Measurements from ENCODE around the gene MIPOL1.

Gene MIPOL1

DNA sequence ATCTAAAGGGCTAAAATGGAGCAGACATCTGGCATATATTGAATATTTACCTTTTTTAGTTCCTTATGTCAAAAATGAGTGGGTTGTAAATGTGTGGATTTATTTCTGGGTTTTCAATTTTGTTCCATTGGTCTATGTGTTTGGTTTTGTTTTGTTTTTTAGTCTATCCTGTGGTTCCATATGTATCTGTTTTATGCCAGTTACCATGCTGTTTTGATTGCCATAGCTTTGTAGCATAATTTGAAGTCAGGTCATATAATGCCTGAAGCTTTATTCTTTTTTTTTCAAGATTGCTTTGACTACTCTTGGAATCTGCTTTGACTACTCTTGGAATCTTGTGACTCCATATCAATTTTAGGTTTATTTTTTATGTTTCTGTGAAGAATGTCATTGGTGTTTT lies 133.2 kb downstream of the MIPOL1 start:
- Histone ChIP-seq H2AFZ (ENCODE audit: low read length) (no peak overlapping the region), H3K9me3 (ENCODE audit: insufficient read depth, low read depth, low read length) (no peaks in the 10 kb centered on the region), H3K4me2 (ENCODE audit: low read depth, low read length, poor library complexity, severe bottlenecking) (no peak overlapping the region), H3K27me3 (ENCODE audit: insufficient read depth, low read length, poor library complexity, severe bottlenecking) (no peaks in the 10 kb centered on the region), H3K4me1 (ENCODE audit: insufficient read depth, low read length, poor library complexity, severe bottlenecking) (no peaks in the 10 kb centered on the region), H3K4me3 (ENCODE audit: low read length, poor library complexity, severe bottlenecking) (no peak overlapping the region), H3F3A (ENCODE audit: low read depth) (no peaks in the 10 kb centered on the region), H3K9ac (ENCODE audit: low read depth, low read length, poor library complexity, severe bottlenecking) (no peak overlapping the region), H4K20me1 (ENCODE audit: insufficient read depth, low read length, poor library complexity, severe bottlenecking) (no peaks in the 10 kb centered on the region), H3K79me2 (ENCODE audit: insufficient read depth, low read length) (no peaks in the 10 kb centered on the region), H3K36me3 (ENCODE audit: insufficient read depth, low read length) (no peaks in the 10 kb centered on the region), H3K9me2 (replicated peaks; ENCODE audit: low read depth, low read length) (no peaks in the 10 kb centered on the region)
- no peak for TF ChIP-seq EZH2phosphoT487 (IDR thresholded peaks at IDR 0.05; ENCODE audit: borderline replicate concordance)
- TF ChIP-seq, protein P1, sequence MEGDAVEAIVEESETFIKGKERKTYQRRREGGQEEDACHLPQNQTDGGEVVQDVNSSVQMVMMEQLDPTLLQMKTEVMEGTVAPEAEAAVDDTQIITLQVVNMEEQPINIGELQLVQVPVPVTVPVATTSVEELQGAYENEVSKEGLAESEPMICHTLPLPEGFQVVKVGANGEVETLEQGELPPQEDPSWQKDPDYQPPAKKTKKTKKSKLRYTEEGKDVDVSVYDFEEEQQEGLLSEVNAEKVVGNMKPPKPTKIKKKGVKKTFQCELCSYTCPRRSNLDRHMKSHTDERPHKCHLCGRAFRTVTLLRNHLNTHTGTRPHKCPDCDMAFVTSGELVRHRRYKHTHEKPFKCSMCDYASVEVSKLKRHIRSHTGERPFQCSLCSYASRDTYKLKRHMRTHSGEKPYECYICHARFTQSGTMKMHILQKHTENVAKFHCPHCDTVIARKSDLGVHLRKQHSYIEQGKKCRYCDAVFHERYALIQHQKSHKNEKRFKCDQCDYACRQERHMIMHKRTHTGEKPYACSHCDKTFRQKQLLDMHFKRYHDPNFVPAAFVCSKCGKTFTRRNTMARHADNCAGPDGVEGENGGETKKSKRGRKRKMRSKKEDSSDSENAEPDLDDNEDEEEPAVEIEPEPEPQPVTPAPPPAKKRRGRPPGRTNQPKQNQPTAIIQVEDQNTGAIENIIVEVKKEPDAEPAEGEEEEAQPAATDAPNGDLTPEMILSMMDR (conservative IDR thresholded peaks at IDR 0.05; ENCODE audit: low read length) = no peak

DNA sequence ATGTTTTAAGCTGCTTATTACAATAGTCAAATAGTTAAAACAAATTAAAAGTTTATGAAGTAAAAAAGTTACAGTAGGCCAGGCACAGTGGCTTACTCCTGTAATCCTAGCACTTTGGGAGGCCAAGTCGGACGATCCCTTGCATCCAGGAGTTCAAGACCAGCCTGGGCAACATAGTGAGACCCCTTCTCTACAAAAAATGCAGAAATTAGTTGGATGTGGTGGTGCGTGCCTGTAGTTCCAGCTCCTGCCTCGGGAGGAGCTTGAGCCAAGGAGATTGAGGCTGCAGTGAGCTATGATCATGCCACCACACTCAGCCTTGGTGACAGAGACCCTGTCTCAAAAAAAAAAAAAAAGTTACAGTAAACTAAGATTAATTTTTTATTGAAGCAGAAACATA lies 142.6 kb downstream of the MIPOL1 start:
- no peak overlapping the region for H2AFZ ChIP-seq (ENCODE audit: low read length)
- H3K9me2 ChIP-seq (replicated peaks; ENCODE audit: low read depth, low read length) = no peaks in the 10 kb centered on the region; the same call in 1 of the 2 replicates
- H3K79me2 ChIP-seq (ENCODE audit: insufficient read depth, low read length) = no peaks in the 10 kb centered on the region
- H3K4me2 ChIP-seq (ENCODE audit: low read depth, low read length, poor library complexity, severe bottlenecking) = no peak overlapping the region
- H4K20me1 ChIP-seq (ENCODE audit: insufficient read depth, low read length, poor library complexity, severe bottlenecking) = no peaks in the 10 kb centered on the region
- no peaks in the 10 kb centered on the region for H3K27me3 ChIP-seq (ENCODE audit: insufficient read depth, low read length, poor library complexity, severe bottlenecking)
- no peak for TF ChIP-seq EZH2phosphoT487 (IDR thresholded peaks at IDR 0.05; ENCODE audit: borderline replicate concordance)
- H3K9me3 ChIP-seq (ENCODE audit: insufficient read depth, low read depth, low read length) = no peaks in the 10 kb centered on the region; the same call in 1 of the 2 replicates
- H3K4me1 ChIP-seq (ENCODE audit: insufficient read depth, low read length, poor library complexity, severe bottlenecking) = no peaks in the 10 kb centered on the region
- no peak overlapping the region for H3K9ac ChIP-seq (ENCODE audit: low read depth, low read length, poor library complexity, severe bottlenecking)
- no peaks in the 10 kb centered on the region for H3F3A ChIP-seq (ENCODE audit: low read depth)
- H3K4me3 ChIP-seq (ENCODE audit: low read length, poor library complexity, severe bottlenecking) = no peak overlapping the region
- no peaks in the 10 kb centered on the region for H3K36me3 ChIP-seq (ENCODE audit: insufficient read depth, low read length)

DNA sequence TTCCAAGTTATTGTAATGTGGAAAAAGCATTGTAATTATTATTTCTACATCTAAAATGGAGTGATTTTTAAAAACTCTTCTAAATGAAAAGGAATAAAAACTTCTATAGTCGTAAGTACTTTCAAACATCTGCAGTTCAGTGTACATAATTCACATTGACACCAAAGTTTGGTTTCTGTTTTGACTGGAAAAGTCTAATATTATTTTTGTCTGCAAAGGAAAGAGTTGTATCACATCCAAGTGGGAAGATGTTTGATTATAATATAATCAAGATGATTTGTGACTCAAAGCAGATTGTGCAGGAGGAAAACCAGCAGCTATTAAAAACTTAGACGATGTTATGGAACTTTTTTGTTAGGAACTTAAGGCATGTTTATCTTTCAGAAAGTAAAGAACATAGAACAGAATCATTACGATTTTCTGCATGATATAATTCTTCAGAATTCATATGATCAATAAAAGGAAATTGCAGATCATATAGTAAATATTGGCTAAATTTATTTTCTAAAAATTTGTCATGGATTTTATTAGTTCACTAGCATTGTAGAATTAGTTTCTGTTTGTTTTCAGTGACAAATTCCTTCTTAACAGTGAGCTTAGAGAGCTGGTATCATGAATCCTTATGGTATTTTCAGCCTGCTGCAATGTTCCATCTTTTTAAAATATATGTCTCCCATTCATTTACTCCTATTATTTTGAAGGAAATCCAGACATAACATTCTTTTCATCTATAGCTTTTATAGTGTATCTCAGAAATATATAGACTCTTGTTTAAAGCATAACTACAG lies 145.8 kb downstream of the MIPOL1 start:
- Histone ChIP-seq H3K9me3 (ENCODE audit: insufficient read depth, low read depth, low read length) (no peaks in the 10 kb centered on the region; the same call in 1 of the 2 replicates), H3K4me3 (ENCODE audit: low read length, poor library complexity, severe bottlenecking) (no peak overlapping the region), H2AFZ (ENCODE audit: low read length) (no peak overlapping the region), H3K9ac (ENCODE audit: low read depth, low read length, poor library complexity, severe bottlenecking) (no peak overlapping the region), H3K79me2 (ENCODE audit: insufficient read depth, low read length) (no peaks in the 10 kb centered on the region), H3F3A (ENCODE audit: low read depth) (no peaks in the 10 kb centered on the region), H3K27me3 (ENCODE audit: insufficient read depth, low read length, poor library complexity, severe bottlenecking) (no peaks in the 10 kb centered on the region), H3K36me3 (ENCODE audit: insufficient read depth, low read length) (no peaks in the 10 kb centered on the region), H3K4me1 (ENCODE audit: insufficient read depth, low read length, poor library complexity, severe bottlenecking) (no peaks in the 10 kb centered on the region), H3K9me2 (replicated peaks; ENCODE audit: low read depth, low read length) (no peaks in the 10 kb centered on the region; the same call in 1 of the 2 replicates), H3K4me2 (ENCODE audit: low read depth, low read length, poor library complexity, severe bottlenecking) (no peak overlapping the region), H4K20me1 (ENCODE audit: insufficient read depth, low read length, poor library complexity, severe bottlenecking) (no peaks in the 10 kb centered on the region)
- no peak for TF ChIP-seq EZH2phosphoT487 (IDR thresholded peaks at IDR 0.05; ENCODE audit: borderline replicate concordance)
- TF ChIP-seq, protein P1 (conservative IDR thresholded peaks at IDR 0.05; ENCODE audit: low read length) = no peak

DNA sequence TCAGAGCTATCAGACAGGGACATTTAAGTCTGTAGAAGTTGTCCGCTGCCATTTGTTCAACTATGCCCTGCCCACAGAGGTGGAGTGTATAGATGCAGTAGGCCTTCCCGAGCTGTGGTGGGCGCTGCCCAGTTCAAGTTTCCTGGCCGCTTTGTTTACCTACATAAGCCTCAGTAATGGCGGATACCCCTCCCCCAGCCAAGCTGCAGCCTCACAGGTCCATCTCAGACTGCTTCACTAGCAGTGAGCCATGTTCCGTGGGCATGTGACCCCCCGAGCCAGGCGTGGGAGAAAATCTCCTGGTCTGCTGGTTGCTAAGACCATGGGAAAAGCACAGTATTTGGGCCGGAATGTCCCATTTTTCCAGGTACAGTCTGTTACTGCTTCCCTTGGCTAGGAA lies 165.9 kb downstream of the MIPOL1 start:
- Histone ChIP-seq H3K4me2 (ENCODE audit: low read depth, low read length, poor library complexity, severe bottlenecking) (no peak overlapping the region), H3K79me2 (ENCODE audit: insufficient read depth, low read length) (no peaks in the 10 kb centered on the region), H3K9me2 (replicated peaks; ENCODE audit: low read depth, low read length) (no peaks in the 10 kb centered on the region), H3K27me3 (ENCODE audit: insufficient read depth, low read length, poor library complexity, severe bottlenecking) (no peaks in the 10 kb centered on the region), H3K36me3 (ENCODE audit: insufficient read depth, low read length) (no peaks in the 10 kb centered on the region), H4K20me1 (ENCODE audit: insufficient read depth, low read length, poor library complexity, severe bottlenecking) (no peaks in the 10 kb centered on the region), H3F3A (ENCODE audit: low read depth) (no peaks in the 10 kb centered on the region), H3K9ac (ENCODE audit: low read depth, low read length, poor library complexity, severe bottlenecking) (no peak overlapping the region), H3K9me3 (ENCODE audit: insufficient read depth, low read depth, low read length) (no peaks in the 10 kb centered on the region), H2AFZ (ENCODE audit: low read length) (no peak overlapping the region), H3K4me1 (ENCODE audit: insufficient read depth, low read length, poor library complexity, severe bottlenecking) (no peaks in the 10 kb centered on the region), H3K4me3 (ENCODE audit: low read length, poor library complexity, severe bottlenecking) (no peak overlapping the region)
- TF ChIP-seq EZH2phosphoT487 (IDR thresholded peaks at IDR 0.05; ENCODE audit: borderline replicate concordance) = no peak
- TF ChIP-seq, protein P1 (conservative IDR thresholded peaks at IDR 0.05; ENCODE audit: low read length) = no peak
